ENCODE measurements around the gene CAMK2B. TPM values are rescaled to one million over a fixed set of nuclear protein-coding genes. Genes with fewer than 3 reads are reported as not detected.

Gene CAMK2B
- polyA plus RNA-seq, 1 donor (not counting 4 experiments of a cell fraction or from before 2014, with no cell fraction given): 0.25 TPM

- no peaks in the 10 kb centered on the region for H3K36me3 ChIP-seq (ENCODE audit: control insufficient read depth in 2 of 2, extremely low read depth in 1 of 2, insufficient read depth in 2 of 2, low read length in 2 of 2)
- no peaks in the 10 kb centered on the region for H4K20me1 ChIP-seq (ENCODE audit: control insufficient read depth, extremely low read depth, insufficient read depth, low read length)
- DNase-seq (ENCODE audit: low read depth, low spot score) (no peak), FAIRE-seq (no peak)
- dilution Hi-C loops (cut with MboI; ENCODE audit: extremely low pct_ligation_motif_present, low sequenced_read_pairs): no loop called here
- no peaks in the 10 kb centered on the region for H3K4me1 ChIP-seq (ENCODE audit: control insufficient read depth, extremely low read depth, insufficient read depth, low read length)
- no peak for TF ChIP-seq EZH2 (IDR thresholded peaks at IDR 0.05; ENCODE audit: low read length)
- H2AFZ ChIP-seq (ENCODE audit: control insufficient read depth, low read length): no peak overlapping the region
- H3K4me2 ChIP-seq (ENCODE audit: control insufficient read depth, extremely low read depth, insufficient read depth, low read depth, low read length): no peak overlapping the region
- peaks cover 3% of the 10 kb centered on the region for H3K27me3 ChIP-seq (ENCODE audit: control insufficient read depth, extremely low read depth, insufficient read depth, low read length)
- H3K27ac ChIP-seq (ENCODE audit: control insufficient read depth, insufficient read depth, low read length): no peak overlapping the region
- H3K4me3 ChIP-seq (ENCODE audit: control insufficient read depth in 2 of 3, extremely low read depth in 1 of 3, insufficient read depth in 2 of 3, low read depth in 1 of 3, low read length in 3 of 3): no peak overlapping the region
- no peaks in the 10 kb centered on the region for H3K9me3 ChIP-seq (ENCODE audit: control insufficient read depth, low read depth, low read length)
- H3K9ac ChIP-seq (ENCODE audit: control insufficient read depth, extremely low read depth, insufficient read depth, low read length): no peak overlapping the region
- no peaks in the 10 kb centered on the region for H3K9me1 ChIP-seq (ENCODE audit: control insufficient read depth, extremely low read depth, insufficient read depth, low read length)
- no peaks in the 10 kb centered on the region for H3K79me2 ChIP-seq (ENCODE audit: control insufficient read depth, insufficient read depth, low read length)
Observed at GRCh38 chr7:44336491-44336890, 11.1 kb upstream of the CAMK2B start.

GRCh38 chr7:44335184-44335583 lies 9.8 kb upstream of the CAMK2B start:
- Histone ChIP-seq H4K20me1 (ENCODE audit: control insufficient read depth, extremely low read depth, insufficient read depth, low read length) (no peaks in the 10 kb centered on the region), H3K27me3 (ENCODE audit: control insufficient read depth, extremely low read depth, insufficient read depth, low read length) (peaks cover 3% of the 10 kb centered on the region), H2AFZ (ENCODE audit: control insufficient read depth, low read length) (no peak overlapping the region), H3K4me1 (ENCODE audit: control insufficient read depth, extremely low read depth, insufficient read depth, low read length) (no peaks in the 10 kb centered on the region), H3K27ac (ENCODE audit: control insufficient read depth, insufficient read depth, low read length) (no peak overlapping the region), H3K4me3 (ENCODE audit: control insufficient read depth in 2 of 3, extremely low read depth in 1 of 3, insufficient read depth in 2 of 3, low read depth in 1 of 3, low read length in 3 of 3) (no peak overlapping the region), H3K4me2 (ENCODE audit: control insufficient read depth, extremely low read depth, insufficient read depth, low read depth, low read length) (no peak overlapping the region), H3K36me3 (ENCODE audit: control insufficient read depth in 2 of 2, extremely low read depth in 1 of 2, insufficient read depth in 2 of 2, low read length in 2 of 2) (no peaks in the 10 kb centered on the region), H3K9me3 (ENCODE audit: control insufficient read depth, low read depth, low read length) (no peaks in the 10 kb centered on the region), H3K9me1 (ENCODE audit: control insufficient read depth, extremely low read depth, insufficient read depth, low read length) (no peaks in the 10 kb centered on the region), H3K9ac (ENCODE audit: control insufficient read depth, extremely low read depth, insufficient read depth, low read length) (no peak overlapping the region), H3K79me2 (ENCODE audit: control insufficient read depth, insufficient read depth, low read length) (no peaks in the 10 kb centered on the region)
- no peak for DNase-seq (ENCODE audit: low read depth, low spot score)
- TF ChIP-seq CTCF (optimal IDR thresholded peaks at IDR 0.05 in 1 of 3, IDR thresholded peaks at IDR 0.05 in 1 of 3, conservative IDR thresholded peaks at IDR 0.05 in 1 of 3; ENCODE audit: extremely low read depth in 1 of 3, insufficient read depth in 2 of 3, low read length in 3 of 3): no peak
- no peak for TF ChIP-seq EZH2 (IDR thresholded peaks at IDR 0.05; ENCODE audit: low read length)
- dilution Hi-C loops (cut with MboI; ENCODE audit: extremely low pct_ligation_motif_present, low sequenced_read_pairs): no loop called here
- FAIRE-seq: no peak

GRCh38 chr7:44334734-44335097 lies 9.3 kb upstream of the CAMK2B start:
- Histone ChIP-seq H3K9me1 (ENCODE audit: control insufficient read depth, extremely low read depth, insufficient read depth, low read length) (no peaks in the 10 kb centered on the region), H3K9ac (ENCODE audit: control insufficient read depth, extremely low read depth, insufficient read depth, low read length) (no peak overlapping the region), H3K4me1 (ENCODE audit: control insufficient read depth, extremely low read depth, insufficient read depth, low read length) (no peaks in the 10 kb centered on the region), H3K9me3 (ENCODE audit: control insufficient read depth, low read depth, low read length) (no peaks in the 10 kb centered on the region), H3K27me3 (ENCODE audit: control insufficient read depth, extremely low read depth, insufficient read depth, low read length) (peaks cover 3% of the 10 kb centered on the region), H3K4me3 (ENCODE audit: control insufficient read depth in 2 of 3, extremely low read depth in 1 of 3, insufficient read depth in 2 of 3, low read depth in 1 of 3, low read length in 3 of 3) (no peak overlapping the region), H4K20me1 (ENCODE audit: control insufficient read depth, extremely low read depth, insufficient read depth, low read length) (no peaks in the 10 kb centered on the region), H3K79me2 (ENCODE audit: control insufficient read depth, insufficient read depth, low read length) (no peaks in the 10 kb centered on the region), H2AFZ (ENCODE audit: control insufficient read depth, low read length) (no peak overlapping the region), H3K36me3 (ENCODE audit: control insufficient read depth in 2 of 2, extremely low read depth in 1 of 2, insufficient read depth in 2 of 2, low read length in 2 of 2) (no peaks in the 10 kb centered on the region), H3K27ac (ENCODE audit: control insufficient read depth, insufficient read depth, low read length) (no peak overlapping the region), H3K4me2 (ENCODE audit: control insufficient read depth, extremely low read depth, insufficient read depth, low read depth, low read length) (no peak overlapping the region)
- no peak for FAIRE-seq
- DNase-seq (ENCODE audit: low read depth, low spot score): no peak
- dilution Hi-C loops (cut with MboI; ENCODE audit: extremely low pct_ligation_motif_present, low sequenced_read_pairs): no loop called here
- TF ChIP-seq CTCF (optimal IDR thresholded peaks at IDR 0.05 in 1 of 3, IDR thresholded peaks at IDR 0.05 in 1 of 3, conservative IDR thresholded peaks at IDR 0.05 in 1 of 3; ENCODE audit: extremely low read depth in 1 of 3, insufficient read depth in 2 of 3, low read length in 3 of 3) (no peak), EZH2 (IDR thresholded peaks at IDR 0.05; ENCODE audit: low read length) (no peak)
